Testis (tissue), 2 donors: ENCODE data around the gene INSIG1.

ENCODE experiments used
- CTCF ChIP-seq, 3 experiments: fragments of 450-650 bp in 2 of 3; fragments of 200-600 bp in 1 of 3; sonication (generic) in 1 of 3; IDR thresholded peaks; one replicate each; pipeline ENCODE4 v1.5.1; 2016 to 2019; ENCODE audit warnings: antibody characterized with exemption in 3 of 3, mild to moderate bottlenecking in 2 of 3, moderate library complexity in 1 of 3
- POLR2A ChIP-seq: fragments of 450-650 bp; IDR thresholded peaks from one replicate; pipeline ENCODE4 v1.6.1; 2017; ENCODE audit warnings: antibody characterized with exemption, mild to moderate bottlenecking, moderate library complexity

GRCh38 chr7:155331396-155331795, 33.7 kb downstream of the INSIG1 start:
- TF ChIP-seq CTCF (IDR thresholded peaks at IDR 0.05) (no peak), POLR2A (no peak)
